HG03439 (cell line): ENCODE results near the gene OXLD1.

Source experiments
- ATAC-seq: cut with Tn5 transposase; IDR thresholded peaks from one replicate; pipeline ENCODE4 v1.9.1; 2021; ENCODE audit warnings: mild to moderate bottlenecking, moderate library complexity; ENCODE audit not compliant: unreplicated experiment

OXLD1 gene

DNA sequence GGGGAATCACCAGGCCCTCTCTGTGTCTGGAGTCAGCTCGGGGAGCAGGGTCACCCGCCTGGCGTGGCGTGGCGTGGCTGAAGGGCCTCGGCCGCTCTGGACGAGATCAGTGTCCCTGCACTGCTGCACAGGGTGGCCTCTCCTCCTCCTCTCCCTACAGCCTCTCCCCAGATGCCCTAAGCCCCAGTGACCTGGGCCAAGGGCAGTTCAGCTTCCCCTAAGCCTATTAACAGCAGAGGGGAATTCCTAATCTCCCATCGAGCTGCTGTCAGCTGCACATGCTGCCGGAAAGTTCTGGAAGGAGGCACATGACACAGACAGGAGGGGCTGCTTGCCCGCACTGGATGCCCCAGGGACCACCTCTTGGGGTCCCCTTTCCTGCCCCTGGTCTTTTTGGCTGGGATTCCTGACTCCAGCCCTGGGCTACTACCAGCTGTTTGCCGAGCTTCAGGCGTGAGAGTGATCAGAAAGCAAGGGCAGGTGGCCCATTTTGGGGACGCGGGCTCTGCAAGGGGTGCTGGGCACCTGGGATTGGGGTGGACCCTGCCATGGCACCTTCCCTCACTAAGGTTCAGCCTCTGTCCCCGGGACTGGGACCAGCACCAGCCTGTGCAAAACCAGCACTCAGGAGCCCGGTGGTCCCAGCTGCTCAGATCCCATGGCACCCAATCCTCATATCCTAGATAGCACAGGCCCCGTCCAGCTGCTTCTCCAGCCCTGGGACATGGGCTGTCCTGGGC, 10.9 kb downstream of the OXLD1 start:
- ATAC-seq, result no peak

DNA sequence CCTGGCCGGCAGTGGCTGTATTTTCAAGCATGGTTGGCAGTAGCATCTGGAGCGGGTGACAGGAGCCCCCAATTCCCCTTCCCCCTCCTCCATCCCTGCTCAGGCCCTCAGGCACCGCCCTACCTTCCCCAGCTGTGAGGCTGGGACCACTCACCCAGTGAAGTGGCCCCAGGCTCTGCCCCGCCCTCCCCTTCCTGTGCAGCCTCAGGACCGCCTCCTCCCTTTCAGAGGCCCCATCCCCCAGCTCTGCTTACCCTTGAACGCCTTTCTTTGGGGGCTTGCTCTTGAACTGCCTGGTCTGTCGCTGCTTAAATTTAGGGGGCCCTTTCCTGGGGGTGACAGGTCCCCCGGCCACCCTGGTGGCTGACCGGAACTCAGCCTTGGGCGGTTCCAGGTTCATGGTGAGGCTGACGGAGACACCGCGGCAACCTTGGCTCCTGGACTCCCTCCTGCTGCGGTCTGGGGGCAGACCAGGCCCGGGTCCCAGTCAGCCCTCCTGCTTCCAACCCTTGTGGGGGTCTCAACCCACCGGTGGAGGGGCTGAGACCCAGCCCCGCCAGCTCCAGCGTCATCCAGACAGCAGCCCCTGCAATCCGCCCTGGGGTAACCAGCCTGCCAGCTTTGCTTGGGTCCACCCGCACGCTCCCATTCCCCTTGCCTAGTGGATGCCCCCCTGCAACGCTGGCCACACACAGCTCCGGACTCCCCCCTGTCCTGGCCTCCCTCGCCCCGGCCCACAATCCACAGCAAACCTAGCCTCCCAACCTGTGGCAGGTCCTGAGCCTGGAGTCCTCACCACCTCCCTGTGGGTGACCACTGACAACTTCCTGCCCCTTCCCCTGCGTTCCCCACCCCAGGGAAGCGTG, 13.3 kb downstream of the OXLD1 start:
- ATAC-seq, result no peak

DNA sequence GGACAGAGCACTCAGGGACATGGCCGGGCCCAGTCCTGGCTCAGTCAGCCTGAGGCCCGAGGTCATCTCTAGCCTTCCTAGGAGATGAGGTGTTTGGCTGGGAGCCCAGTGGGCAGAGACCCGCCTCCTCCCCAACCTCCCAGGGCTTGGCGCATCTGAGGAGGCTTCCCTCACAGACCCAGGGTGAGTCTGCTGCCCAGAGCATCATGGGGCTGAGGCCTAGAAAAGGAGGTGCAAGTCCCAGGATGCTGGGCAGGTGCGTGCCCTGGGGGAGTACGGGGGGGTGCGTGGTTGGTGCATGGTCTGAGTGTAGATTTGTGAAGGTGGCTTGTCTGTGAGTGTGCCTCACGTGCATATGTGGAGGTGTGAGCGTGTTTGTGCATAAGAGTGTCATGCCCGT, 14.7 kb downstream of the OXLD1 start:
- ATAC-seq, result no peak

DNA sequence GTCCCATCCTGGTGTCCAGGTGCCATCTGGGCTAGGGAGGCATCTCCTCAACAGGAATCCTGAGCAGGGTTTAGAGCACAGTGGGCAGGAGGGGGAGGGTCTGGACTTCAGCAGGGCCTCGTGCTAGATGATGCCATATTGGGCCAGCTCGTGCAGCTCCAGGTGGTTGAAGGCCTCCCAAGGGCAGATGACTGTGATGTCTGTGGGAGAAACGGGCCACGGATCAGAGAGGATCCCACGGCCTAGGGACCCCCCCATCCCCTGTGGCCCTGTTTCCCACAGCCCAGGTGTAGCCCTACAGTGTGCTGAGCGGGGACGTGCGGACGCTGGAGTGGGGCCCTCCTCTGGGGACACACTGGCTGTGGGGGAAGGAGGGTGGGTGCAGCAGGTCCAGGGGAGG, 15.5 kb downstream of the OXLD1 start:
- ATAC-seq, result no peak

DNA sequence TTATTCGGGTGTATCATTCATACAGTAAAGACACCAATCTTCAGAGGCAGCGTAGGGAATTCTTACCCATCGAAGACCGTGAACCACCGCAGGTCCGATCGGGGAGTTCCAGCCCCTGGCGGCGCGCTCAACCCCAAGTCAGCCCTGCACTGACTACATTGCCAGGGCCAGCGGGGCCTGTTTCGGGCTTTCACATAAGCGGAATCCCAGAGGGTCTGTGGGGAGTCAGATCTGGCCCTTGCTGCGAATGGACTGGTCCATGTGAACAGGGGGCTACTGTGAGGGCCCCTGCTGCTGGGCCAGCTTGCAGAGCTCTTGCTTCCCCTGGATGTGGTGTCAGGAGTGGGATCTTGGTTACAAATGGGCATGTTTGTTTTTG, 17.7 kb downstream of the OXLD1 start:
- ATAC-seq, result no peak

DNA sequence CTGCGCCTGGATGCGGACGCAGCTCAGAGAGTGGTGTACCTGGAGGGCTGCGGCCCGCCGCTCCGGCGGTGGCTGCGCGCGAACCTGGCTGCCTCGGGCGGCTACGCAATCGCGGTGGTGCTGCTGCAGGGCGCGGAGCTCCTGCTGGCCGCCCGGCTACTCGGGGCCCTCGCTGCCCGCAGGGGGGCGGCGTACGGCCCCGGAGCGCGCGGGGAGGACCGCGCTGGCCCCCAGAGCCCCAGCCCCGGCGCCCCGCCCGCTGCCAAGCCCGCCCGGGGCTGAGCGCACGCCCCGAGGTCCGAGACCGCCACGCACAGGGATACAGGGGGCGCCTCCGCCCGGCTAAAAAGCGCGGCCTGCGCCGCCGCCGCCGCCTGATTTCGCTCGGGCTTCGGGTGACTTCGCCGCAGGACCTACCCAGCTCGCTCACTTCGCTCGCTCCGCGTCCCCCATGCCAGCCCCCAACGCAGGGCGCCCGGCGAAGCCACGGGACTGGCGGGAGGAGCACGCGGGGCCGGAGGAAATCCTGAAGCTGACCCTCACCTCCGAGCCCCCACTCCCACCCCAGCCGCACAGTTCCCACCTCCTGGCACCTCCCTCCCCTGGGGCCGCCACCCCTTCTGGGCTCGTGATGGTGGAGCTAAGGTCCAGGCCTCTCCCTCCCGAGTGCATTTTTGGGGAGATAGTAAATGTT, 18.2 kb downstream of the OXLD1 start:
- ATAC-seq, result no peak

DNA sequence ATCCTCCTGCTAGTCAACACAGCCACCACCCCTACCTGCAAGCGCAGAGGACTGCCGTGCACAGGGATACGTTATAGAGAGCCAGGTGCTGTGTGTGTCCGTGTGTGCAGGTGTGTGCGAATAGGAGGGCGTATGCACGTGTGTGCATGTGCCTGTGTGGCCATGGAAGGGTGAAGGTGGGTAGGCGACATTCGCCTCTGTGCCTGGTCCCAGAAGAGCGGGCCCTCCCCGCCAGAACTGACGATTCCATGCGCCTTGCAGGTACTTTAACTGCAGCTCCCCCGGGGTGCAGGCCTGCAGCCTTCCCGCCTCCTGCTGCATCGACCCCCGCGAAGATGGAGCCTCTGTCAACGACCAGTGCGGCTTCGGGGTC, 18.8 kb downstream of the OXLD1 start:
- ATAC-seq, result no peak

DNA sequence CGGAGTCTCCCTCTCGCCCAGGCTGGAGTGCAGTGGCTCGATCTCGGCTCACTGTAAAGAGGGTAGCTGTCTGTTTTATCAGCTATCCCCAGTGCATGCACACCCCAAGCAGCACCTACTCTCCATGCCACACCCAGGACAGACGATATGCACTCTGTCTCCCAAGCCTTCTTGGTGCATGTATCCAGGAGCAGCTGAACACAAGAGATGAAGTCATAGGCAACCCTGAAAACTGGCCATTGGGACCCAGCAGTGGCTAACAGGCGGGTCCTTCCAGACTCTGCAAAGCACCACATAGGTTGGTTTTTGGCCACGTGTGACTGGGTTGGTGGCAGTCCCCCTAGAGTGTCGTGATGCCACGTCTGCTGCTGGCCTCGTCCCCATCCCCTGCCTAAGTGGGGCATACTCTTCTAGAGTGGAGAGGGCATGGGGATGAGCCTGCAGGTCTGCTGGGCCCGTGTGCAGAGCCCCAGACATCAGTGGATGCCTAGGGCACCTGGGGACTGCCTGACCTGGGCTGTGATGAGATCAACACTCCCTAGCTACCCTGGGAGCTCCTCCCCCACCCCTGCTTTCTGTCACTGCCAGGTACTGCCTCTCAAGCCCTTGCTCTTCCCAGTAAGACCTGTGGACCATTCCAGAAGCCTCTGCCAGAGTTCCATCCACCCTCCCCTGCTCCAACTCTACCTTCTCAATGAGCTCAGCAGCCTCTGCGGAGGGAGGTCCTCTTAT, 19.4 kb downstream of the OXLD1 start:
- ATAC-seq, result no peak

DNA sequence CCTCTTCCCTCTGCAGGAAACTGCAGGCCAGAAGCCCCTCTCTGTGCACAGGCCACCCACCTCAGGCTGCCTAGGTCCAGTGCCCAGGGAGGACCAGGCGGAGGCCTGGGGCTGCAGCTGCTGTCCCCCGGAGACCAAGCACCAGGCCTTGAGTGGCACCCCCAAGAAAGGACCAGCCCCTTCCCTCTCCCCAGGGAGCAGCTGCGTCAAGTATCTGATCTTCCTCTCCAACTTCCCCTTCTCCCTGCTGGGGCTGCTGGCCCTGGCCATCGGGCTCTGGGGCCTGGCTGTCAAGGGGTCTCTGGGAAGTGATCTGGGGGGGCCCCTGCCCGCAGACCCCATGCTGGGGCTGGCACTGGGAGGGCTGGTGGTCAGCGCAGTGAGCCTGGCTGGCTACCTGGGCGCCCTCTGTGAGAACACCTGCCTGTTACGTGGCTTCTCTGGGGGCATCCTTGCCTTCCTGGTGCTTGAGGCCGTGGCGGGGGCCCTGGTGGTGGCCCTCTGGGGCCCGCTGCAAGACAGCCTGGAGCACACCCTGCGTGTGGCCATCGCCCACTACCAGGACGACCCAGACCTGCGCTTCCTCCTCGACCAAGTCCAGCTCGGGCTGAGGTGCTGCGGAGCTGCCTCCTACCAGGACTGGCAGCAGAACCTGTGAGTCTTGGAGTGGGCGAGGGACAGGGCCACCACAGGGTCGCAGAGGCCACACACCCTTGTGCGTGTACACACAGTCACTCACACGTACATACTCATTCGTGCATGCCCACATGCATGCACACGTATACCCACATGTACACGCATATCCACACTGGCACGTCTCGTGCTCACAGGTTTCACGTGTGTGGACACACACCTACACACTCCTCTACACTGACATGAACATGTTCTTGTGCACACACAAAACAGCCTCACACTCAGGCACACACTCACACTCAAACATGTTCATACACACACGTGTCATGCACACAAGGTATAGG, 21.1 kb downstream of the OXLD1 start:
- ATAC-seq, result no peak

DNA sequence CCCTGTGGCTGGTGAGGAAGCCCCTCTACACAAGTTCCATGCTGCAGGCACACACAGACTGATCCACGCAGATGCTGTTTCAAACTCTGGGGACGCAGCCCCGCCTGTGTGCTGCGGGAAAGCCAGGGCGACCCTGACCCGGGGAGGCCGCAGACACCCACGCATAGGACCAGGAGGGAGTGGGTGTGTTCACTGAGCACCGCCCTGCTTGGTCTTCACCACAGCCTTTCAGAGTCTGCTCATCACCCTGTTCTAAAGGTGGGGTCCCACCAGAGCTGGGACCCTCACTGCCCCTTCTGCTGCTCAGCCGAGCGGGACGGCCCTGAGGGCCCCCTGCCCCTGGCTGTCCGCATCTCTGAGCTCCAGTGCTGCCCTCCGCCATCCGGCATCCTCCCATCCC, 21.9 kb downstream of the OXLD1 start:
- ATAC-seq, result no peak

DNA sequence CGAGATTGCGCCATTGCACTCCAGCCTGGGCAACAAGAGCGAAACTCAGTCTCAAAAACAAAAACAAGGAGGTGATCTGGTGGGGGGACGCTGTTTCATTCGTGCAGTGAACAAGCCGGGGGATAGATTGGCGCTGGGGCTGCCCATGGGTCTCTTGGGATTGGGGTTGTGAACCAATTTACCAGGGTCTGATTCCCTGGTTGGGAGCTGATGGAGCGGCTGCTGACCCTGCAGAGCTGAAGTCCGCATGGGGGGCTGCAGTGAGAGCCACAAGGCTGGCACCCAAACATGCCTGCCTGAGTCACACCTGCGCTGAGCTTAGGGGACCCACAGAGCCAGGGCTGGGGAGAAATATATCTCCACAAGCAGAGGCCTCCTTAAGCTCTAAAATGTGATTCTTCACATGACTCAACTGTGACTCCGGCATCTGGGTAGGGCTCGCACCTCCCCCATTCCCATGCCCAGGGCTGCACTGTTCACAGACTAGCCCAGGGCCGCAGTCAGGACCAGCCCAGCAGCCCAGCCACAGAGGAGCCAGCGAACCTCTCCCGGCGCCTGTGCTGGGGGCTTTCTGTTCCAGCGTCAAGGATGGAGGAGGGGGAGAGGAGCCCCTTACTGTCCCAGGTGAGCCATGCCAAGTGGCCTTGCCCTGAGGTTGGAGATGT, 24.4 kb downstream of the OXLD1 start:
- ATAC-seq, result no peak

DNA sequence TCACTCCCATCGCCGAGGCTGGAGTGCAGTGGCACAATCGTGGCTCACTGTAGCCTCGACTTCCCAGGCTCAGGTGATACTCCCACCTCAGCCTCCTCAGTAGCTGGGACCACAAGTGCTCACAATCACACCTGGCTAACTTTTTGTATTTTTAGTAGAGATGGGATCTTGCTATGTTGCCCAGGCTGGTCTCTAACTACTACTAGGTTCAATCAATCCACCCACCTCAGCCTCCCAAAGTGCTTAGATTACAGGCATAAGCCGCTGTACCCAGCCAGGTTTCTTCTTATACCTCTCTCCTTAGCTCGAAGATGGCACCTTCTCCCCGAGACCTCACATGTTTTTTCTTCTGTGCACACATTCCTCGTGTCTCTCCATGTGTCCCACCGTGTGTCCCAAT, 26.4 kb downstream of the OXLD1 start:
- ATAC-seq, result no peak

DNA sequence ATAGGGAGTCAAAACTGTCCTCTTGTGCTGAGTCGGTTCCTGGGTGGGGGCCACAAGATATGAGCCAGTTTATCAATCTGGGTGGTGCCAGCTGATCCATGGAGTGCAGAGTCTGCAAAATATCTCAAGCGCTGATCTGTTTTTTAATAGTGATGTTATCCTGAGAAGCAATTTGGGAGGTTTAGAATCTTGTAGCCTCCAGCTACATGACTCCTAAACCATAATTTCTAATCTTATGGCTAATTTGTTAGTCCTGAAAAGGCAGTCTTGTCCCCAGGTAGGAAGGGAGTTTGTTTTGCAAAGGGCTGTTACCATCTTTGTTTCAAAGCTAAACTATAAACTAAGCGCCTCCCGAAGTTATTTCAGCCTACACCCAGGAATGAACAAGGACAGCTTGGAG, 27.7 kb downstream of the OXLD1 start:
- ATAC-seq, result no peak

DNA sequence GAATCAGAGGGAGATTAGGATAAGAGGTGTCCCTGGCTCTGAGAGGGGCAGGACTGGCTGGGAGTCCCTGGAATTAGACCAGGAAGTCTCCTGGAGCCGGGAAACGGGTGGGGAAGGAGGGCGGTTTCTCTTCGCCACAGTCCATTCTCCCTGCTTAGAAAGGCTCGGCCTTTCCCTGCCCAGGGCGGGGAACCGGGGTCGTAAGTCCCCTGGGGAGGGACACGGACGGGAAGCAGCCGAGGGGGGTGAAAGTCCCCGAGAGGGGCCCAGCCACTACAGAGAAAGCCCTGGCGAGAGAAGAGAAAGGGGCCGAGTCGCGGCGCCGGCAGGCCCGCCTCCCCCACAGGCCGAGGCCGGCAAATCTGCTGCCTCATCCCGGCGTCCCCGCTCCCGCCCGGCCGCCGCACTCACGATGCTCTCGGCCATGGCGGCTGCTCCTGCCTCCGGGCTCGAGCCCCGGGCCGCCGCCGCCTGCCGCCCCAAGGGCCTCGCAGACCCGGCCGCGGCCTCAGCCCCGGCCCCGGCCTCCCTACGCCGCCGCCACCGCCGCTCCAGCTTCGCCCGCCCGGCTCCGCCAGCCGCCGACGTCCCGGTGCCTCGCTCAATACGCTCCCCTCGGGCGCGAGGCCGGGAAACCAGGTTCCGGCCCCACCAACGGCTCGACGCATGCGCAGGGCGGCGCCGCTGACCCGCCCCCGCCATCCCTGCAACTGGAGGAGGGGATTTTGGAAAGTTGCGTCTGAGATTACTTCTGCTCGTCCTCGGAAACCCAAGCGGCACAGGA, 29.7 kb downstream of the OXLD1 start, which contains the start of the genes NPLOC4 and TSPAN10:
Gene NPLOC4, minus strand, starts transcription at position 608 of the 784 bp plus-strand sequence. Its CDS starts 182 bp downstream, at position 426.
Gene TSPAN10, plus strand, starts transcription at position 692 of the 784 bp plus-strand sequence. CDS start 5,217 bp downstream, outside the sequence.
- ATAC-seq, result peak; percentile 82

DNA sequence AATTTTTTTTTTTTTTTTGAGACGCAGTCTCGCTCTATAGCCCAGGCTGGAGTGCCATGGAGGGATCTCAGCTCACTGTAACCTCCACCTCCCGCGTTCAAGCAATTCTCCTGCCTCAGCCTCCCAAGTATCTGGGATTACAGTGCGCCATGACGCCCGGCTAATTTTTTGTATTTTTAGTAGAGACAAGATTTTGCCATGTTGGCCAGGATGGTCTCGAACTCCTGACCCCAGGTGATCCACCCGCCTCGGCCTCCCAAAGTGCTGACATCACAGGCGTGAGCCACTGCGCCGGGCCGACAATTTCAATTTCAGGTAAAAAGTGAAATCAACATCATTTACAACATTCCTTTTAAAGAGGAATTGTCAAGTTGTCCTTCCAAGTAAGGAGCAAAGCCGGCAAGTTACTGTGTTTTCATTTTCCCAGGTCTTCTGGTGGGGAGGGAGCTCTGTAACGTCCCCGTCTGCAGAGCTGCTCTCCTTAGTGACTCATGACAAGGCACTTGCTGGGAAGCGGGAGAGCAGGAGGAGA, 30.4 kb downstream of the OXLD1 start:
- no peak for ATAC-seq

DNA sequence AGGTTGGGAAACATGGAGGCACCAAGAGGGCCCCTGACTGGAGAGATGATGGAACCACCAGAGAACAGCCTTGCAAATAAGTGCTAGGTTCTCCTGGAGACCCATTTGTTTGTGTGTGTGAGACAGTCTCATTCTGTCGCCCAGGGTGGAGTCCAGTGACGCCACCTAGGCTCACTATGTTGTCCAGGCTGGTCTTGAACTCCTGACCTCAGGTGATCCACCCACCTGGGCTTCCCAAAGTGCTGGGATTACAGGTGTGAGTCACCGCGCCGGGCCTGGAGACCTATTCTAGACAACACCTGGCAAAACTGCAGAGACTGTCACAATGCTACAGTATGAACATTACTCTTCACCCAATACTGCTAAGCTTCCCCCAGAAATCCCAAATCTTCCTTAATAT, 31.0 kb downstream of the OXLD1 start:
- ATAC-seq, result no peak

DNA sequence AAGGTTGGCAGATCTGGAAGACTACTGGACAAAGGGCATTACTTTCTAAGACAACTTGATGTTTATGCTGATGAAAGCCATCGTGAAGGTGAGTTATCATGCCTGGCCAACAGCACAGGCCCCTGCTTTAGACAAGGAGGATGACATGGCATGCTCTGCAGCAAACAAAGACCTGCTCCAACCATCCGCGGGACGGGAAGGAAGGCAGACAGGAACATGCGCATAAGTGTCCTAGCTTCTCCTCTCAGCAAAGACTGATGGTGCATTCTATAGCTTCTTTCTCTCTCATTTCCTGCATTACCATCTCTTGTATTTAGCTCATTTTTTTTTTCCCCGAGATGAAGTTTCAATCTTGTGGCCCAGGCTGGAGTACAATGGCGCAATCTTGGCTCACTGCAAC, 34.9 kb downstream of the OXLD1 start:
- no peak for ATAC-seq

DNA sequence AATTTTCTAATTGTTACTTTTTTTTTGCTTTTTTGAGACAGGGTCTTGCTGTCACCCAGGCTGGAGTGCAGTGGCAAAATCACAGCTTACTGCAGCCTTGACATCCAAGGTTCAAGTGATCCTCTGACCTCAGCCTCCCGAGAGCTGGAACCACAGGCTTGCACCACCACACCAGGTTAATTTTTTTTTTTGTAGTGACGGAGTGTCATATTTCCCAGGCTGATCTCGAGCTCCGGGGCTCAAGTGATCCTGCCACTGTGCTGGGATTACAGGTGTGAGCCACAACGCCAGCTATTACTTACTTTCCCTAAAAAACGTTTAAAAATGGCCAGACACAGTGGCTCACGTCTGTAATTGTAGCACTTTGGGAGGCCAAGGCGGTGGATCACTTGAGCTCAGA, 36.1 kb downstream of the OXLD1 start:
- no peak for ATAC-seq
